GM19468 (cell line): ENCODE measurements around the gene NPBWR2.

Experiments
- ATAC-seq: cut with Tn5 transposase; IDR thresholded peaks from one replicate; pipeline ENCODE4 v1.9.1; 2021; ENCODE audit warnings: mild to moderate bottlenecking, moderate library complexity, moderate number of reproducible peaks; ENCODE audit not compliant: unreplicated experiment; ENCODE audit errors: extremely low read depth

NPBWR2 gene

GRCh38 chr20:64076061-64076997, 31.0 kb downstream of the NPBWR2 start:
- no peak for ATAC-seq

GRCh38 chr20:64075556-64075955, 31.8 kb downstream of the NPBWR2 start:
- ATAC-seq = no peak

GRCh38 chr20:64074963-64075362, 32.4 kb downstream of the NPBWR2 start:
- no peak for ATAC-seq

- ATAC-seq = no peak
Observed at GRCh38 chr20:64074184-64074789, 33.1 kb downstream of the NPBWR2 start.

- no peak for ATAC-seq
Observed at GRCh38 chr20:64073476-64074183, 33.7 kb downstream of the NPBWR2 start.

- no peak for ATAC-seq
Observed at GRCh38 chr20:64072498-64073063, 34.8 kb downstream of the NPBWR2 start.

- ATAC-seq = no peak
Observed at GRCh38 chr20:64071341-64072332, 35.7 kb downstream of the NPBWR2 start.

GRCh38 chr20:64070244-64070993, 36.9 kb downstream of the NPBWR2 start:
- no peak for ATAC-seq

- no peak for ATAC-seq
Observed at GRCh38 chr20:64069614-64070243, 37.6 kb downstream of the NPBWR2 start.

GRCh38 chr20:64069209-64069613, 38.2 kb downstream of the NPBWR2 start:
- no peak for ATAC-seq

GRCh38 chr20:64068386-64069208, 38.8 kb downstream of the NPBWR2 start:
- ATAC-seq = no peak

GRCh38 chr20:64067733-64068307, 39.5 kb downstream of the NPBWR2 start:
- ATAC-seq = no peak

- ATAC-seq = no peak
Observed at GRCh38 chr20:64067005-64067632, 40.2 kb downstream of the NPBWR2 start.

GRCh38 chr20:64065974-64066343, 41.4 kb downstream of the NPBWR2 start:
- no peak for ATAC-seq

- no peak for ATAC-seq
Observed at GRCh38 chr20:64065062-64065973, 42.0 kb downstream of the NPBWR2 start.
